ENCODE data around the gene GALNS.

GALNS gene

DNA sequence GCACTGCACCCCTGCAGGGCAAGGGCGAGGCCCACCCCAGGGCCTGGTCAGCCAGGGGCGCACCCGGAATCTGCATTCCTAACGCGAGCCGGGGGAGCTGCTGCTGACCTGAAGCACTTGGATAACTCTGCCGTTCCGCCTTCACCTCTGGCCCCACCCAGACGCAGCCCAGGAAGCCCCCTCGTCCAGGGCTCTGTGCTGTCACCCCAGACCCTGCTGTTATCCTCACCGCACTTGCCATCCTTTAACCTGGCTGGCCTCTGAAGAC, 23.0 kb upstream of the GALNS start:
- no peak overlapping the region for H3K4me2 ChIP-seq (ENCODE audit: low read length)
- peaks cover 2% of the 10 kb centered on the region for H3K27me3 ChIP-seq (ENCODE audit: control insufficient read depth, insufficient read depth, low read length)
- no peak overlapping the region for H3K9ac ChIP-seq (ENCODE audit: low read depth, low read length)
- H3K4me3 ChIP-seq (ENCODE audit: low read length) = no peak overlapping the region
- H3K36me3 ChIP-seq (ENCODE audit: insufficient read depth, low read length) = no peaks in the 10 kb centered on the region
- H3K9me3 ChIP-seq (replicated peaks; ENCODE audit: low read length) = no peaks in the 10 kb centered on the region
- peaks cover 9% of the 10 kb centered on the region for H3K4me1 ChIP-seq (ENCODE audit: control insufficient read depth, insufficient read depth, low read length)

DNA sequence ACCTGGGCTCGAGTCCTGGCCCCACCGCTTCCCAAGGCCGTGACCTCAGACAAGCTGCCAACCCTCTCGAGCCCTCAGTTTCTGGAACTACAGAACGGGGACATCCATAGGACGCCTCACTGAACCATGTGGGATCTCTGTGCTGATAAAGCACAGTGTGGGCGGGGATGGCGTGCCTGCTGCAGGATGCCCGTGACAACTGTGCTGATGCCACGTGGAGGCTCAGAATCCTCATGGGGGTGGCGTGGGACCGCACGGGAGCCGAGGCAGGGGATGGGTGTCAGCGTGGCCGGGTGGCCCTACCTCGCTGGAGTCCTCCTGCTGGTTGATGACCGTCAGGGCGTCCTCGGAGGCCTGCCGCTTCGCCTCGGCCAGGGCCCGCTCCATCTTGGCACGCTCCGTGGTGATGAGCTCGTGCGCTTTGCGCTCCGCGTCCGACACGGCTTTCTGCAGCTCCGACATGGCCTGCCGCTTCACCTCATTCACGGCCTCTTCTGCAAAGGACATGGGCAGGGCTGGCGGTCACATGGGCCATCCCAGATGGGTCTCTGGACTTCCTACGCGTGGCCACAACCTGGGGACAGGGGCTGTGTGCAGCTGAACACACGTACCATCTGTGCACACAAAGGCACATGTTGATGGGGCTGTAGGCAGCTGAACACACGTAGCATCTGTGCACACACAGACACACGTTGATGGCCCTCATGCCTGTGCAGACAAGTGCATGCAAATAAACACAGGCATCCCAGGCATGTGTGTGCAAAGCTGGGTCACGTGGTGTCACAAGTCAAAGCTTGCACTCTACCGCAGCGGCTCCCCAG, 22.4 kb upstream of the GALNS start:
- no peak overlapping the region for H3K4me2 ChIP-seq (ENCODE audit: low read length)
- no peaks in the 10 kb centered on the region for H3K9me3 ChIP-seq (replicated peaks; ENCODE audit: low read length)
- H3K4me3 ChIP-seq (ENCODE audit: low read length) = no peak overlapping the region
- no peak overlapping the region for H3K9ac ChIP-seq (ENCODE audit: low read depth, low read length)
- H3K4me1 ChIP-seq (ENCODE audit: control insufficient read depth, insufficient read depth, low read length) = peaks cover 9% of the 10 kb centered on the region
- H3K36me3 ChIP-seq (ENCODE audit: insufficient read depth, low read length) = no peaks in the 10 kb centered on the region
- H3K27me3 ChIP-seq (ENCODE audit: control insufficient read depth, insufficient read depth, low read length) = peaks cover 2% of the 10 kb centered on the region

DNA sequence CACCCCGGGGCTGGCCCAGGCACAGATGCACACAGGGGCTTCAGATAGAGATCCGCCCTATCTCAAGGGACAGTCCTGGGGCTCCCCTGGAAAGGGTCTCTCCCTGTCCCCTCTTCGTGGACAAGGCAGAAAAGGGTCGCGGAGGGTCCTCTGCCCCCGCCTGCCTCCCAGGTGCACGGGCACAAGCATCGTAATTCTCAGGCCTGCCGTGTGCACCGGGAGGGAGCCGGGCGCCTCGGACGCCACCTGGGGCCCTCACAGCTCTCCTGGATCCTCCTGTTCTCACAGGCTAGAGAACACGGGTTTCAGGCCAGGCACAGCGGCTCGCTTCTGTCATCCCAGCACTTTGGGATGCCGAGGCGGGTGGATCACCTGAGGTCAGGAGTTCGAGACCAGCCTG, 21.6 kb upstream of the GALNS start:
- Histone ChIP-seq H3K36me3 (ENCODE audit: insufficient read depth, low read length) (no peaks in the 10 kb centered on the region), H3K27me3 (ENCODE audit: control insufficient read depth, insufficient read depth, low read length) (peaks cover 10% of the 10 kb centered on the region), H3K9me3 (replicated peaks; ENCODE audit: low read length) (no peaks in the 10 kb centered on the region), H3K4me2 (ENCODE audit: low read length) (no peak overlapping the region), H3K4me3 (ENCODE audit: low read length) (no peak overlapping the region), H3K9ac (ENCODE audit: low read depth, low read length) (no peak overlapping the region), H3K4me1 (ENCODE audit: control insufficient read depth, insufficient read depth, low read length) (peaks cover 8% of the 10 kb centered on the region)

DNA sequence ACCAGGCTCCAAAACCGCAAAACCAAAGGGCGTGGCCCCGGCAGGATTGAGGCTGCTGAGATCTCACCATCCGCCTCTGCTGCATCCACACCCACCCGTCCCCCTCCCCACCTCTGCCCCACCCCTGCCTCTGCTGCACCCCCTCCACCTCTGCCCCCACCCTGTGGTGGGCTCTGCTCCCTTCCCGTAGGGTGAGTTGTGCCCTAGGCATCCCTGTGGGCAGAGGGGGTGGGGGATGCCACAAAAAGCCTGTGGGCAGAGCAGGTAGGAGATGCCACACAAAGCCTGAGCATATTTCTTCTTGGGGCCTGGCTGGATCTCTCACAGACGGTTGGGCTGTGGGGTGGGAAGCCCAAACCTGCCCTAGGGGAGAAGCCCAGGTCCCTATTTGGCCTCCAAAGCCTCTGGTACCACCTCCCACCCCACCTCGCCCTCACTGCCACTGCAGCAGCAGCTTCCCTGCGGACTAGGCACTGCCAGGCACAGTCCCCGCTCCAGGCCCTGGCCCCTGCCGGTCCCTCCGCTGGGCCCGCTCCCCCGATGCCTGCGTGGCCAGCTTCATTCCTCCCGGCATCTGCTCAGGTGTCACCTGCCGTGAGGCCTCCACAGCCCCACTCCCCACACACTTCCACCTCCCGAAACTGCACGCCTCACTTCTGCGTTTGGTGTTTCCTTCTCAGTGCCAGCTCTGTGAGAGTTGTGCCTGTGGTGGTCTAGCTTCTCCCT, 21.0 kb upstream of the GALNS start:
- no peaks in the 10 kb centered on the region for H3K36me3 ChIP-seq (ENCODE audit: insufficient read depth, low read length)
- no peaks in the 10 kb centered on the region for H3K9me3 ChIP-seq (replicated peaks; ENCODE audit: low read length)
- H3K4me3 ChIP-seq (ENCODE audit: low read length) = no peak overlapping the region
- no peak overlapping the region for H3K9ac ChIP-seq (ENCODE audit: low read depth, low read length)
- H3K27me3 ChIP-seq (ENCODE audit: control insufficient read depth, insufficient read depth, low read length) = peaks cover 16% of the 10 kb centered on the region
- no peak overlapping the region for H3K4me2 ChIP-seq (ENCODE audit: low read length)
- peaks cover 2% of the 10 kb centered on the region for H3K4me1 ChIP-seq (ENCODE audit: control insufficient read depth, insufficient read depth, low read length)

DNA sequence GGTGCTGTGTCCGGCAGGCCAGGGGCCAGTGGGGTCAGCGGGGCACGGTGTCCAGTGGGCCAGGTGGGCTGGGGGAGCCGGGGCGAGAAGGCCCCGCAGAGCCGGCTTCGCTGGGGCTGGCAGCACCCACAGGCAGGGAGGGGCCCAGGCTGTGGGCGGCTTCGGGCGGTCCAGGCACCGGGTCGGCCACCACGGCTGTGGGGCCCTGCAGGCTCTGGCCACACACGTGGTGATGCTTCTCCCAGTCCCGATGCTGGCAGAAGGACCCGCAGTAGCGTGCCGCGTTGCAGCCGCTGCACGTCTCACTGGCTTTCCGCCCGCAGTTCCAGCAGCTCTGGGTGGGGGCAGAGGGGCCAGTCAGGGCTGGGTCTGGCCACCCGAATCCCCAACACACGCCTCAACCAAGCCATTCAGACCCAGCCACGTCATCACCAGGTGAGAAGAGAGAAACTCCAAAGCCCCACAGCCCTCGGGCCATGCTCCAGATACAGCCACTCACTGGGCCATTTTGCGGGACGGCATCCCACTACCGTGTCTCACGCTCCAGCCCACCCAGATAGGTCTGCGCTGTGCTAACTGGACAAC, 20.3 kb upstream of the GALNS start:
- Histone ChIP-seq H3K9ac (ENCODE audit: low read depth, low read length) (no peak overlapping the region), H3K27me3 (ENCODE audit: control insufficient read depth, insufficient read depth, low read length) (peaks cover 20% of the 10 kb centered on the region), H3K36me3 (ENCODE audit: insufficient read depth, low read length) (no peaks in the 10 kb centered on the region), H3K4me1 (ENCODE audit: control insufficient read depth, insufficient read depth, low read length) (no peaks in the 10 kb centered on the region), H3K4me3 (ENCODE audit: low read length) (no peak overlapping the region), H3K4me2 (ENCODE audit: low read length) (no peak overlapping the region), H3K9me3 (replicated peaks; ENCODE audit: low read length) (no peaks in the 10 kb centered on the region)

DNA sequence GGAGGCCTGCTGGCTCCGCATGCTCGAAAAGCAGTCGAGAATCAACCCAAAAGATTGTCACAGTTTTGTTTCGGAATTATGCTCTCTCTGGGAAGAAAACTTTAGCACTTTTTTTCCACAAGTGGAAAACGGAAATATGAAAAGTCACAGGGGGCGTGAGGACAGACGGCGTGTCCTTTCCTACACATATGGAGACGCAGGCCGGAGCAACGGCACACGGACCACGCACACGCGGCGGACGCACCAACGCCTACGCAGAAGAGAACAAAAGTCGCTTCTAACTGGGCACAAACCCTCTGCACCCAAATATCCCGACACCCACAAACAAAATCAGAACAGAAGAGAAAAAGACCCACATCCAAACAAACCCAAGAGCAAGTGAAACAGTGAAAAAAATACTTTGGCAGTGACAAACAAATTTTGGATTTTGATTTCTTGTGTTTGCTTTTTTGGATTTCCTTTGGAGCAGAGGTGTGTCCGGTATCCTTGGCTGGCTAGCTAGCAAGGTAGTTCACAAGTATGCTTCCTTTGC, 19.0 kb upstream of the GALNS start:
- H3K27me3 ChIP-seq (ENCODE audit: control insufficient read depth, insufficient read depth, low read length) = peaks cover 31% of the 10 kb centered on the region
- H3K36me3 ChIP-seq (ENCODE audit: insufficient read depth, low read length) = no peaks in the 10 kb centered on the region
- H3K4me3 ChIP-seq (ENCODE audit: low read length) = no peak overlapping the region
- H3K9ac ChIP-seq (ENCODE audit: low read depth, low read length) = no peak overlapping the region
- H3K4me2 ChIP-seq (ENCODE audit: low read length) = no peak overlapping the region
- no peaks in the 10 kb centered on the region for H3K9me3 ChIP-seq (replicated peaks; ENCODE audit: low read length)
- no peaks in the 10 kb centered on the region for H3K4me1 ChIP-seq (ENCODE audit: control insufficient read depth, insufficient read depth, low read length)

DNA sequence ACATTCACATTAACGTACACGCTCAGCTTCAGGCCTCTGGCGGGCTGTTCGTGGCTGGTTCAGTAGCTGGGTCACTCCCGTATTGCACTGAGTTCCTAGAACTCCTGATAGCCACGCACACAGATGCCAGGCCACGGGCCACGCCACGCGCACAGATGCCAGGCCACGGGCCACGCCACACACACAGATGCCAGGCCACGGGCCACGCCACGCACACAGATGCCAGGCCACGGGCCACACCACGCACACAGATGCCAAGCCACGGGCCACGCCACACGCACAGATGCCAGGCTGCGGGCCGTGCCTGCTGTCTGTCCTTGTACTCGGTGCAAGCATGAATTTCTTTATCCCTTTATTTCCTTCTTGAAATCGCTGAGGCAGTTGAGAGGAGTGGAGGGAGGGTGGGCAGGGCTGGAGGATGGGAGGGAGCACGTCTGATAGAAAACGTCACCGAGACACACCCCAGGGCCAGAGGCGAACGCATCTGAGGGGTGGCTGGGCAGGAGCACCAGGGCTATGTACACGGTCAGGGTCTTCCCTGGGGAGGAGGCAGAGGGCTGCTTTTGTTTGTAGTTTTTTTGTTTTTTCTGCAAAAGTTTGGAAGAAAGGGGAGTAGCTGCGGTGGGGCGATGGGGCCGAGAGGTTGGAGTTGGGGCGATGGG, 18.3 kb upstream of the GALNS start:
- H3K4me2 ChIP-seq (ENCODE audit: low read length) = no peak overlapping the region
- H3K27me3 ChIP-seq (ENCODE audit: control insufficient read depth, insufficient read depth, low read length) = peaks cover 38% of the 10 kb centered on the region
- H3K9ac ChIP-seq (ENCODE audit: low read depth, low read length) = no peak overlapping the region
- no peaks in the 10 kb centered on the region for H3K9me3 ChIP-seq (replicated peaks; ENCODE audit: low read length)
- H3K36me3 ChIP-seq (ENCODE audit: insufficient read depth, low read length) = no peaks in the 10 kb centered on the region
- H3K4me3 ChIP-seq (ENCODE audit: low read length) = no peak overlapping the region
- no peaks in the 10 kb centered on the region for H3K4me1 ChIP-seq (ENCODE audit: control insufficient read depth, insufficient read depth, low read length)

DNA sequence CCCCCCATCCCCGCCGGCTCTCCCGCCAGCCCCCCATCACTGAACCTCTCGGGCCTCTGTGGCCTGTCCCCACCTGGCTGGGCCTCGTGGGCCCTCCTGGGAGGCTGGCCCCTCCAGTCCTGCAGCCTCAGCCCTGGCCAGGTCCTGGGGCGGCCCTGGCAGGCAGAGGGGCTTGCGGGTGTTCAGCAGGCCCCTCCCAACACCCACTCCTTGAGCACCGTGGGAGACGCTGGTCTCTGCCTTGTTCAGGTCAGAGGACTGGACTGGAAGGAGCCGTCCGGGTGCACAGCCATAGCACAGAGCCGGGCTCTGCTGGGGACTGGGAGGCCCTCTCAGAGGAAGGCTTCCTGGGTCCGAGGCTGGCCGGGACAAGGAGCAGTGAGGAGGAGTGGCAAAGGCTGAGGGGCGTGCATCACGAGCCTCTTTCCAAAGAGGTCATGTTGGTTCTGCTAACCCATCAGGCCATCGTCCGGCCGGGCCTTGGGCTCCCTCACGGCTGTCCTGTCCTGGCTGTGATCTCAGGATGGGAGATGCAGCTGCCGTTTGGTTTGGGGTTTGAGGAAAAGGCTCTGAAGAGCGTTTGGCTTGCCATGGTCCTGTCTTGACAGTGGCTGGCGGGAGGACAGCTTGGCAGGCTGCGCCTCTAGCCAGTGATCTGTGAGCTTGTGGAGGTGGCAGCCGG, 16.0 kb upstream of the GALNS start:
- Histone ChIP-seq H3K4me1 (ENCODE audit: control insufficient read depth, insufficient read depth, low read length) (no peaks in the 10 kb centered on the region), H3K27me3 (ENCODE audit: control insufficient read depth, insufficient read depth, low read length) (peaks cover 54% of the 10 kb centered on the region), H3K4me3 (ENCODE audit: low read length) (no peak overlapping the region), H3K9ac (ENCODE audit: low read depth, low read length) (no peak overlapping the region), H3K9me3 (replicated peaks; ENCODE audit: low read length) (no peaks in the 10 kb centered on the region), H3K4me2 (ENCODE audit: low read length) (no peak overlapping the region), H3K36me3 (ENCODE audit: insufficient read depth, low read length) (no peaks in the 10 kb centered on the region)

DNA sequence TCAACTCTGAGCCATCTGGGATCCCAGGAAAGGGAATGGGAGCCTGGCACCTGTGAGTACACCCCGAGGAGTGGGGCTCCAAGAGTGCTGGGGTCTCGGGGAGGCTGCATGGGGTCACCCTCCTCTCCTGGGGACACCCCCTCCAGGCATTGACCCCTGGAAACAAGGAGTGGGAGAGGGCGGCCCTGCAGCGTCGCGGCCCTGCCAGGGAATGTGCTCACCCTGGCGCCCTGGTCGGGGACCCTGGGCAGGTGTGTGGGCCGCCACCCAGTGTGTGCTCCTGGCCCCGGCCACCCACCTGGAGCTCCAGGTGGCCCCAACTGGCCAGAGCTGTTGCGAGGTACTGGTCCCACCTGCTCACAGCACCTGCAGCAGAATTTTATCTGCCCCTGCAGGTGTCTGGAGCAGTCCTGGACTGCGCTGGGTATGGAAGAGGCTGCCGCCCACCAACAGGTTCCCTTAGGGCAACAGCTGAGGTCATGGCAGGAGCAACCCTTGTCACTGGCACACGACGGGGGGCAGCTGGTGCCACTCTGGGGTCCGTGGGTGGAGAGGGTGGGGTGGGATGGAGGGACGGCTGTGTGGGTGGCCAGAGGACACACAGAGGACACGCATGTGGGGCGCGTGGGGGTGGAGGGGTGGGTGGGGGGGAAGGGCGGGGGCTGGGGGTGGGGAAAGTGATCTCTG, 15.1 kb upstream of the GALNS start:
- no peaks in the 10 kb centered on the region for H3K36me3 ChIP-seq (ENCODE audit: insufficient read depth, low read length)
- H3K4me3 ChIP-seq (ENCODE audit: low read length) = no peak overlapping the region
- no peaks in the 10 kb centered on the region for H3K4me1 ChIP-seq (ENCODE audit: control insufficient read depth, insufficient read depth, low read length)
- H3K9ac ChIP-seq (ENCODE audit: low read depth, low read length) = no peak overlapping the region
- peaks cover 54% of the 10 kb centered on the region for H3K27me3 ChIP-seq (ENCODE audit: control insufficient read depth, insufficient read depth, low read length)
- no peaks in the 10 kb centered on the region for H3K9me3 ChIP-seq (replicated peaks; ENCODE audit: low read length)
- no peak overlapping the region for H3K4me2 ChIP-seq (ENCODE audit: low read length)

DNA sequence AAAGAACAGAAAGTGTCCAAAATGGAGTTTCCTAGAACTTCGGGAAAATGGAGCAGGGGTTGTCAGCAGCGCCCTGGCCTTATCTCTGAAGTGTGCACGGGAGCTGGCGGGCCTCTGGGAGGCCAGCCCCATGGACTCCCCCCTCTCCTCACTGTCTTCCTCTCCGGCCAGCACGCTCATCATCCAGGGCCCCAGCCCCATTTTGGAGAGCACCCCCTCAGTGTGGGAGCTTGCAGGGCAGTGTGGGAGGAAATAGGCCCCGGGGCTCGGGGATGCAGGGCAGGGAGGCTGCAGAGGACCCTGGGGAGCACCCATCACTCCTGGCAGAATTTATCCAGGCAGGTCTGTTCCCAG, 14.6 kb upstream of the GALNS start:
- Histone ChIP-seq H3K36me3 (ENCODE audit: insufficient read depth, low read length) (no peaks in the 10 kb centered on the region), H3K9ac (ENCODE audit: low read depth, low read length) (no peak overlapping the region), H3K4me3 (ENCODE audit: low read length) (no peak overlapping the region), H3K4me2 (ENCODE audit: low read length) (no peak overlapping the region), H3K4me1 (ENCODE audit: control insufficient read depth, insufficient read depth, low read length) (no peaks in the 10 kb centered on the region), H3K27me3 (ENCODE audit: control insufficient read depth, insufficient read depth, low read length) (peaks cover 54% of the 10 kb centered on the region), H3K9me3 (replicated peaks; ENCODE audit: low read length) (no peaks in the 10 kb centered on the region)
